ENCODE data around the gene ZPLD1.

GRCh38 chr3:102460579-102460978, 25.8 kb downstream of the ZPLD1 start:
- no peak for TF ChIP-seq CTCF (IDR thresholded peaks at IDR 0.05)
- TF ChIP-seq ZFX (IDR thresholded peaks at IDR 0.05; ENCODE audit: borderline replicate concordance), result no peak
